ENCODE data around the gene DLL1. TPM values are rescaled to one million over a fixed set of nuclear protein-coding genes. Genes with fewer than 3 reads are reported as not detected.
A peak's percentile ranks its signal among the peaks of the same experiment; 100 is the strongest.
"Not testable (repeated sequence)": the region's sequence is repeated elsewhere in the genome, so short reads cannot be mapped to it uniquely, and the experiment has no call there.

Gene DLL1
- total and polyA plus RNA-seq, 5 experiments from 2014 or later, result 0.34 to 15.9 (median 1.5) TPM

DNA sequence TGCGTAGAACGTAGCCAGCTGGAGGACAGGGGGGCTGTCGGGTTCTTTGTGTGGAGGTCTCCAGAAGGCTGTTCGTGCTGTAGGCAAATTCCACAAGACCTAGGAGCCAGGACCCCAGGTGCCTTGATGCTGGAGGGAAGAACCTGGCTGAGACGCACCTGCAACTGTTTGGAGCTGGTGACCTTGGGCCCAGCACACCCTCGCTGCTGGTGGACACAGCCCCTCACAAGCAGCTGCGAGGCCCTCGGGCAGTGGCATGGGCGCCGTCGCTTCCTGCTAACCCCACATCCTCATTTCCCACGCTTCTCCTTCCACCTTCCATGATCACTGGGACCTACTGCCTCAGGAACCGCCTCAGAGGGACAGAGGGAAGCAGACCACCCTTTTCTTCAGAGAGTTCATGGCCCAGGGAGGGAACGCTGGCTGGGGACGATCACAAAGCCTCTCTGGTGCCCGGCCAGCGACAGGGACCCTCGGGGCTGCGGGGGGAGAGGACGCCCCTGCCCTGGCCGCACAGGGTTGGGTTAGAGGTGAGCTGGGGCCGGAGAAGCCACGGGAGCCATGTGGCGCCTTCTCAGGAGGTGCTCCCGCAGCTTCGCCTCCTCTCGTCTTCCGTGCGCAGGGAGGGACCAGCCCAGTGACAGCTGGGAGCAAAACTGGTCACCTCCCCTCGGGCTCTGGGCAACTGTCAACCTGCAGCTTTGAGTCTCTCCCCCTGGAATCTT, 18.4 kb downstream of the DLL1 start:
- H3K4me1 Mint-ChIP-seq, result peaks cover 19 to 46% (median 30%) of the 10 kb centered on the region in 4 donors
- peak overlapping the region; percentile 89 to 98 (median 96) for H3K27ac Mint-ChIP-seq
- DNase-seq (no peak), ATAC-seq (no peak)
- H3K36me3 Mint-ChIP-seq, result peaks cover 0 to 17% (median 0%) of the 10 kb centered on the region in 3 donors
- peaks cover 0 to 1% (median 0%) of the 10 kb centered on the region in 5 donors for H3K27me3 Mint-ChIP-seq
- peaks cover 0 to 36% (median 4%) of the 10 kb centered on the region in 9 donors for H3K9me3 Mint-ChIP-seq
- peak overlapping the region; percentile 82 to 94 (median 90) for H3K4me3 Mint-ChIP-seq
- POLR2A ChIA-PET, result interaction anchor here (0.6 to 4.0 kb wide), 13 partner anchors 8 to 483 kb away, joined by 3 to 61 read pairs (median 4); partner anchors contain the start of genes DLL1, FAM120B and PSMB1

GRCh38 chr6:170271771-170272314, 19.0 kb downstream of the DLL1 start:
- POLR2A ChIA-PET, result interaction anchor here (0.7 to 4.0 kb wide), 13 partner anchors 9 to 482 kb away, joined by 3 to 61 read pairs (median 4); partner anchors contain the start of genes DLL1, FAM120B and PSMB1
- Mint-ChIP-seq H3K9me3 (peaks cover 0 to 34% (median 4%) of the 10 kb centered on the region in 9 donors), H3K4me1 (peaks cover 17 to 41% (median 27%) of the 10 kb centered on the region in 4 donors), H3K27me3 (no peaks in the 10 kb centered on the region), H3K4me3 (peak overlapping the region; percentile 82 to 94 (median 90)), H3K27ac (peak overlapping the region; percentile 89 to 98 (median 96)), H3K36me3 (peaks cover 0 to 17% (median 0%) of the 10 kb centered on the region in 3 donors)
- ATAC-seq (peak; percentile 91), DNase-seq (peak; percentile 56 to 92 (median 80))

GRCh38 chr6:170270984-170271593, 19.8 kb downstream of the DLL1 start:
- peak overlapping the region; percentile 82 to 94 (median 90) for H3K4me3 Mint-ChIP-seq
- H3K27ac Mint-ChIP-seq, result peak overlapping the region; percentile 37 to 98 (median 94)
- H3K9me3 Mint-ChIP-seq, result peaks cover 0 to 31% (median 4%) of the 10 kb centered on the region in 9 donors
- POLR2A ChIA-PET, result interaction anchor here (1.3 to 4.0 kb wide), 8 partner anchors 8 to 123 kb away, joined by 3 to 61 read pairs (median 8); partner anchors contain the start of genes DLL1 and FAM120B
- peaks cover 0 to 17% (median 0%) of the 10 kb centered on the region in 3 donors for H3K36me3 Mint-ChIP-seq
- ATAC-seq, result no peak
- no peak for DNase-seq
- peaks cover 17 to 40% (median 29%) of the 10 kb centered on the region in 4 donors for H3K4me1 Mint-ChIP-seq
- no peaks in the 10 kb centered on the region for H3K27me3 Mint-ChIP-seq

DNA sequence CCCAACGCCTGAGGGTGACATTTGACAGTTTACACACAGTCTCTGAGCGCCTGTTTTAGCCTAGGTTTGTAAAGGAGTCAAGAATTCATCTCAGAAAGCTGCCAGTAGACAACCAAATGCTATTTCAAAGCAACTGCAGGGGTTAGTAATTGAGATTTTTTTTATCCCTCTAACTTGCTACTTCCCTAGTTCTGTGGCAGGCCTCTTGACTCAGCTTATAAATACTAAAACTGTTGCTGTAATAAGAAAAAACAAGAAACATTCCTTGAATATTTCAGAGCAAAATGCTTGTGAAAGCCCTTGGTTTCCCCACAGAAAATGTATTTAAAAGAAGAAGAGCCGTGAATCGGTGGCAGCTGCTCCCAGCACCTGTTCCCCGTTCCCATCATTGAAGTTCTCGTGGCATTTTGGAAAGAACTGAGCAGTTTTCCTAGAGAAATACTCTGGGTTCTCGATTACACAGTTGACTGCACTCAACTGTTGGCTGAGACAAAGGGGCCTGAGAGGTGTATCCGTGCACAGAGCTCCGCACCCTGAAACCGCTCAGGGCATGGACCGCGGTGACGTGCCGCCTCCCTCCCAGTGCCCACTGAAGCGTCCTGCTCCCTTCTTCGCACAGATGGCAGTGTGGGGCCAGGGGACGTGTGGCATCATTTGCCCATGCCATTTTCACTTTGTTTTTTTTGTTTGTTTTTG, 20.9 kb downstream of the DLL1 start:
- ATAC-seq (no peak), DNase-seq (no peak)
- Mint-ChIP-seq H3K4me3 (peak overlapping the region in 6 of 10 donors; percentile 18 to 63 (median 40)), H3K9me3 (peaks cover 0 to 22% (median 4%) of the 10 kb centered on the region in 9 donors), H3K27ac (peak overlapping the region in 2 of 10 donors; percentile 56 to 79), H3K27me3 (no peaks in the 10 kb centered on the region), H3K36me3 (peaks cover 0 to 15% (median 0%) of the 10 kb centered on the region in 3 donors), H3K4me1 (peaks cover 17 to 40% (median 30%) of the 10 kb centered on the region in 4 donors)
- POLR2A ChIA-PET, result interaction anchor here (1.1 to 1.5 kb wide), 2 partner anchors 9 to 22 kb away, joined by 3 to 4 read pairs; partner anchors contain the start of gene DLL1

DNA sequence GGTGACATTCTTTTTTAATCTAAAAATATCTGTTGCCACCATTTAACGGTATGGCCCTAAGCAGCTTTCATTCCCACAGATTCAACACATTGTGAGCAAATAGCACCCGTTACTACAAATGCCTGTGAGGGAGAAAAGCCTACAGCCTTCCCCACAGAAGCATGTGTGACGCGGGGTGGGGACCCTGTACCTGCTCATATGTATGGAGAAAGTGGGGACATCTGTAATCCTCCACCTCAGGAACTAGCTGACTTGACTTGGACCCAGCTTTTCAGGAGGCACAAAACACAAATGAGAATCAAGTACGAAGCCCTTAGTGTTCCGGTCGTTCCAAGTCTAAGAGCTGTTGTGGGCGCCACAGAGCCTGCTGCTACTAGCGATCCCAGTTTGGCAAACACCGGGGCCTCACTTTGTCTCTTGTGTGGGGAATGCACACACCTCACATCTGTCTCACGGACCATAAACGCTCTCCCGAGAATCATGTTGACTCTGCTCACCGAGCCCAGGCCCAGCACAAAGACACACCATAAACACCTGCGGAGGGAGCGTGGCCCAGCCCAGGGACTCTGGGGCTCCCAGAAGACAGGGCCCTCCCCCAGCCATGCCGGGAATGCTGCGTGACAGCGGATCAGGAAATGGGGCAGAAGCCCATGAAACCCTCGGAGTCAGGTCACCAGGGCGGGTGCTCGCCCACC, 21.6 kb downstream of the DLL1 start:
- peaks cover 17 to 39% (median 30%) of the 10 kb centered on the region in 4 donors for H3K4me1 Mint-ChIP-seq
- H3K36me3 Mint-ChIP-seq, result peaks cover 0 to 11% (median 0%) of the 10 kb centered on the region in 3 donors
- no peaks in the 10 kb centered on the region for H3K27me3 Mint-ChIP-seq
- H3K9me3 Mint-ChIP-seq, result peaks cover 0 to 16% (median 4%) of the 10 kb centered on the region in 9 donors
- DNase-seq (no peak), ATAC-seq (no peak)
- peak overlapping the region in 2 of 10 donors; percentile 36 to 53 for H3K27ac Mint-ChIP-seq
- peak overlapping the region in 1 of 10 donors; percentile 2 for H3K4me3 Mint-ChIP-seq
- POLR2A ChIA-PET, result interaction anchor here (0.6 to 1.5 kb wide), 3 partner anchors 9 to 24 kb away, joined by 3 to 9 read pairs (median 4); partner anchors contain the start of gene DLL1

GRCh38 chr6:170268216-170269129, 22.4 kb downstream of the DLL1 start:
- POLR2A ChIA-PET, result interaction anchor here (0.6 kb wide), 1 partner anchor 25 kb away, joined by 9 read pairs; no protein-coding TSS in a partner anchor
- H3K4me3 Mint-ChIP-seq, result peak overlapping the region in 1 of 10 donors; percentile 41
- H3K4me1 Mint-ChIP-seq, result peaks cover 16 to 32% (median 26%) of the 10 kb centered on the region in 4 donors
- H3K27me3 Mint-ChIP-seq, result no peaks in the 10 kb centered on the region
- DNase-seq, result no peak
- peaks cover 0 to 8% (median 0%) of the 10 kb centered on the region in 9 donors for H3K9me3 Mint-ChIP-seq
- no peak for ATAC-seq
- peaks cover 0 to 2% (median 0%) of the 10 kb centered on the region in 3 donors for H3K36me3 Mint-ChIP-seq
- H3K27ac Mint-ChIP-seq, result no peak overlapping the region

- DNase-seq, result no peak
- peaks cover 0 to 2% (median 0%) of the 10 kb centered on the region in 5 donors for H3K27me3 Mint-ChIP-seq
- no peak for ATAC-seq
- POLR2A ChIA-PET, result no interaction called here
- peaks cover 18 to 30% (median 21%) of the 10 kb centered on the region in 4 donors for H3K4me1 Mint-ChIP-seq
- H3K4me3 Mint-ChIP-seq, result no peak overlapping the region
- peaks cover 0 to 2% (median 0%) of the 10 kb centered on the region in 3 donors for H3K36me3 Mint-ChIP-seq
- no peak overlapping the region for H3K27ac Mint-ChIP-seq
- H3K9me3 Mint-ChIP-seq, result peaks cover 0 to 7% (median 0%) of the 10 kb centered on the region in 9 donors
These were observed 23.2 kb downstream of the DLL1 start for GRCh38 chr6:170267688-170268087.

- DNase-seq, result no peak
- peaks cover 4 to 17% (median 8%) of the 10 kb centered on the region in 4 donors for H3K4me1 Mint-ChIP-seq
- no peak overlapping the region for H3K4me3 Mint-ChIP-seq
- no peaks in the 10 kb centered on the region for H3K9me3 Mint-ChIP-seq
- POLR2A ChIA-PET, result no interaction called here
- no peak for ATAC-seq
- H3K27me3 Mint-ChIP-seq, result peaks cover 0 to 4% (median 0%) of the 10 kb centered on the region in 5 donors
- no peak overlapping the region for H3K27ac Mint-ChIP-seq
- no peaks in the 10 kb centered on the region for H3K36me3 Mint-ChIP-seq
These were observed 24.6 kb downstream of the DLL1 start for GRCh38 chr6:170266061-170266825.

GRCh38 chr6:170265655-170266054, 25.2 kb downstream of the DLL1 start:
- ATAC-seq (no peak), DNase-seq (peak in 1 of 10 donors; percentile 10)
- peaks cover 0 to 12% (median 6%) of the 10 kb centered on the region in 4 donors for H3K4me1 Mint-ChIP-seq
- POLR2A ChIA-PET, result no interaction called here
- no peaks in the 10 kb centered on the region for H3K9me3 Mint-ChIP-seq
- no peak overlapping the region for H3K27ac Mint-ChIP-seq
- no peak overlapping the region for H3K4me3 Mint-ChIP-seq
- no peaks in the 10 kb centered on the region for H3K36me3 Mint-ChIP-seq
- peaks cover 0 to 4% (median 0%) of the 10 kb centered on the region in 5 donors for H3K27me3 Mint-ChIP-seq

- H3K27me3 Mint-ChIP-seq, POLR2A ChIA-PET, H3K9me3 Mint-ChIP-seq, ATAC-seq, H3K27ac Mint-ChIP-seq, H3K4me1 Mint-ChIP-seq, H3K36me3 Mint-ChIP-seq, H3K4me3 Mint-ChIP-seq: not testable (repeated sequence)
- peak in 1 of 10 donors; percentile 22 for DNase-seq
These were observed 26.2 kb downstream of the DLL1 start for GRCh38 chr6:170264644-170265043.
